GM12878 (cell line): ENCODE measurements around the gene EML3.

Experiments used
- ATF3 ChIP-seq: IDR thresholded peaks from 2 replicates; pipeline ENCODE4 v1.6.1; 2011; ENCODE audit warnings: low read depth, mild to moderate bottlenecking, low read length, moderate library complexity, borderline replicate concordance; ENCODE audit errors: extremely low read depth
- CHD2 ChIP-seq: IDR thresholded peaks from 2 replicates; pipeline ENCODE4 v1.6.1; 2011; ENCODE audit warnings: low read depth, low read length, improper control_type of control experiment, borderline replicate concordance
- CUX1 ChIP-seq: IDR thresholded peaks from 2 replicates; pipeline ENCODE4 v1.6.1; 2012; ENCODE audit warnings: improper control_type of control experiment, low read depth, low read length; ENCODE audit not compliant: insufficient replicate concordance
- ELK1 ChIP-seq: IDR thresholded peaks from 2 replicates; pipeline ENCODE4 v1.6.1; 2012; ENCODE audit warnings: low read depth, low read length, improper control_type of control experiment
- RAD21 ChIP-seq: IDR thresholded peaks from 2 replicates; pipeline ENCODE4 v1.6.1; 2011; ENCODE audit warnings: mild to moderate bottlenecking, low read depth, low read length, moderate library complexity; ENCODE audit not compliant: insufficient read depth
- SIN3A ChIP-seq: IDR thresholded peaks from 2 replicates; pipeline ENCODE4 v1.6.1; 2012; ENCODE audit warnings: low read depth, low read length, improper control_type of control experiment
- SREBF2 ChIP-seq: IDR thresholded peaks from 2 replicates; pipeline ENCODE4 v1.6.1; 2012; ENCODE audit warnings: mild to moderate bottlenecking, low read length
- TCF7 ChIP-seq: IDR thresholded peaks from 2 replicates; pipeline ENCODE4 v1.6.1; 2014; ENCODE audit warnings: antibody characterized with exemption, borderline replicate concordance
- ZBTB4 ChIP-seq: fragments of 450-650 bp; formaldehyde crosslinking; IDR thresholded peaks from 2 replicates; pipeline ENCODE4 v1.4.0; 2022; ENCODE audit warnings: mild to moderate bottlenecking, moderate library complexity
- ZNF24 ChIP-seq: fragments of 450-650 bp; IDR thresholded peaks from 2 replicates; pipeline ENCODE4 v1.6.1; 2017; ENCODE audit warnings: antibody characterized with exemption, mild to moderate bottlenecking

- TF ChIP-seq RAD21 = no peak
- no peak for TF ChIP-seq ZBTB4 (CRISPR knock-in tag)
- no peak for TF ChIP-seq CUX1
- TF ChIP-seq ZNF24 = no peak
- TF ChIP-seq TCF7 = no peak
- no peak for TF ChIP-seq ELK1
- no peak for TF ChIP-seq SIN3A
- no peak for TF ChIP-seq ATF3
- TF ChIP-seq SREBF2 = no peak
- TF ChIP-seq CHD2 = no peak
Observed at GRCh38 chr11:62565100-62565802, 47.3 kb downstream of the EML3 start.
